ENCODE measurements around the gene HS3ST4.

The HS3ST4 gene

GRCh38 chr16:25966172-25967097 is 274.7 kb downstream of the HS3ST4 start:
- no peak for DNase-seq
- intact Hi-C loops (cut with DNase I; ENCODE audit: low total_unique reads): no loop called here
- Histone ChIP-seq H3K36me3 (no peaks in the 10 kb centered on the region), H3K27ac (no peak overlapping the region), H3K27me3 (no peaks in the 10 kb centered on the region), H3K4me3 (no peak overlapping the region), H3K4me1 (no peaks in the 10 kb centered on the region), H3K9me3 (no peaks in the 10 kb centered on the region)
- TF ChIP-seq CTCF (IDR thresholded peaks at IDR 0.05): no peak

- no peak overlapping the region for H3K27ac ChIP-seq
- intact Hi-C loops (cut with DNase I; ENCODE audit: low total_unique reads): loop anchor here (10.0 kb wide), 1 partner anchor 58 kb away; no protein-coding TSS in a partner anchor
- H3K4me3 ChIP-seq: no peak overlapping the region
- H3K27me3 ChIP-seq: no peaks in the 10 kb centered on the region
- TF ChIP-seq CTCF (IDR thresholded peaks at IDR 0.05): no peak
- no peaks in the 10 kb centered on the region for H3K4me1 ChIP-seq
- no peaks in the 10 kb centered on the region for H3K9me3 ChIP-seq
- no peaks in the 10 kb centered on the region for H3K36me3 ChIP-seq
- no peak for DNase-seq
Observed at GRCh38 chr16:25977121-25977520, 285.4 kb downstream of the HS3ST4 start.

- Histone ChIP-seq H3K9me3 (no peaks in the 10 kb centered on the region), H3K27me3 (no peaks in the 10 kb centered on the region), H3K27ac (no peak overlapping the region), H3K36me3 (no peaks in the 10 kb centered on the region), H3K4me3 (no peak overlapping the region), H3K4me1 (no peaks in the 10 kb centered on the region)
- no peak for TF ChIP-seq CTCF (IDR thresholded peaks at IDR 0.05)
- intact Hi-C loops (cut with DNase I; ENCODE audit: low total_unique reads): loop anchor here (10.0 kb wide), 1 partner anchor 57 kb away; no protein-coding TSS in a partner anchor
- no peak for DNase-seq
Observed at GRCh38 chr16:25978218-25978617, 286.5 kb downstream of the HS3ST4 start.

- no peak for TF ChIP-seq CTCF (IDR thresholded peaks at IDR 0.05)
- Histone ChIP-seq H3K9me3 (no peaks in the 10 kb centered on the region), H3K36me3 (no peaks in the 10 kb centered on the region), H3K4me1 (no peaks in the 10 kb centered on the region), H3K27me3 (no peaks in the 10 kb centered on the region), H3K4me3 (no peak overlapping the region), H3K27ac (no peak overlapping the region)
- DNase-seq: no peak
- intact Hi-C loops (cut with DNase I; ENCODE audit: low total_unique reads): no loop called here
Observed at GRCh38 chr16:25988084-25988483, 296.3 kb downstream of the HS3ST4 start.

GRCh38 chr16:25988882-25989281 is 297.1 kb downstream of the HS3ST4 start:
- intact Hi-C loops (cut with DNase I; ENCODE audit: low total_unique reads): no loop called here
- Histone ChIP-seq H3K27ac (no peak overlapping the region), H3K9me3 (no peaks in the 10 kb centered on the region), H3K4me1 (no peaks in the 10 kb centered on the region), H3K27me3 (no peaks in the 10 kb centered on the region), H3K4me3 (no peak overlapping the region), H3K36me3 (no peaks in the 10 kb centered on the region)
- no peak for TF ChIP-seq CTCF (IDR thresholded peaks at IDR 0.05)
- no peak for DNase-seq

Data from tibial artery (tissue), 4 donors.